SIG-M5 (cell line): ENCODE results near the gene ABL1.
"Not testable (repeated sequence)": the region's sequence is repeated elsewhere in the genome, so short reads cannot be mapped to it uniquely, and the experiment has no call there.

Source experiments
- DNase-seq: peaks from one replicate; lab custom pipeline; 2025; lab: John Stamatoyannopoulos, UW

ABL1 gene

DNA sequence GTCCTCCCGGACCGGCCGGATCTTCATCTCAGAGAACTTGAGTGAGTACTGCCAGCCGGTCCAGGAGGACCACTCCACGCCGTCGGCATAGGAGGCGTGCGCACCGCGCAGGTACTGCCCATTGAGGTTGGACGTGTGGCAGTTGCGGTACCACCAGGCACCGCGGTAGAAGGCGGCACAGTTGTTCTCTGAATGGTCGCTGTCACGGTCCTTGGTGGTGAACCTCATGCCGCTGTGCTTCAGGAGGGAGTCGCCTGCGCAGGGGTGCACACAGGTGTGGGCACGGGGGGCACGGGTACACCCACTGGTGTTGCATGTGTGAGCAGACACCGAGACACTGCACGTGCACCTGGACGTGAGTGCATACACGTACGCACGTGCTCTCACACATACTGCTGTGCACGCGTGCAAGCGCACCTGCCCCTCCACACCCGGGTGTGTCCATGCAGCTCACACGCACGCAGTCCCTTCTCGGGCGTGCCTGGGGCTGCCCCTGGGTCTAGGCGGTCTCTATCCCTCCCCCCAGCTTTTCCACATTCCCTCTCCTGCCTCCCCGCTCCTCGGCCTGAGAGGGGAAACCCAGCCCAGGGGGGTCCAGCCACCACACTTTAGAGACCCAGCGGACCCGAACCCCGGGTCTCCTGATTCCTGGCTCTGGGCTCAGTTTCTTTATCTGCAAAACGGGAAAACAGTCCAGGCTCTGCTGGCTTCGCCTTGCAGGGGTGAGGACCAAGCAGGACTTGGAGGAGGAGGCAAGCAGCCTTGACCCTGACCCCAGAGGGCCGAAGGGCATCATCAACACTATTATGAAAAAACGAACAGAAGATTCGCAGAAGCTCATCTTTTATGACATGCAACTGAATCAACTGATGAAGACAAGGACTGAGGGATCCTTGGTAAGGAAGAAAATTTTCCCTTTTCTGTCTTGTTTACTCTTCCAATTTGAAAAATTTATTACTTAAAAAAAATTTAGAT is 69.3 kb downstream of the ABL1 start:
- no peak for DNase-seq

DNA sequence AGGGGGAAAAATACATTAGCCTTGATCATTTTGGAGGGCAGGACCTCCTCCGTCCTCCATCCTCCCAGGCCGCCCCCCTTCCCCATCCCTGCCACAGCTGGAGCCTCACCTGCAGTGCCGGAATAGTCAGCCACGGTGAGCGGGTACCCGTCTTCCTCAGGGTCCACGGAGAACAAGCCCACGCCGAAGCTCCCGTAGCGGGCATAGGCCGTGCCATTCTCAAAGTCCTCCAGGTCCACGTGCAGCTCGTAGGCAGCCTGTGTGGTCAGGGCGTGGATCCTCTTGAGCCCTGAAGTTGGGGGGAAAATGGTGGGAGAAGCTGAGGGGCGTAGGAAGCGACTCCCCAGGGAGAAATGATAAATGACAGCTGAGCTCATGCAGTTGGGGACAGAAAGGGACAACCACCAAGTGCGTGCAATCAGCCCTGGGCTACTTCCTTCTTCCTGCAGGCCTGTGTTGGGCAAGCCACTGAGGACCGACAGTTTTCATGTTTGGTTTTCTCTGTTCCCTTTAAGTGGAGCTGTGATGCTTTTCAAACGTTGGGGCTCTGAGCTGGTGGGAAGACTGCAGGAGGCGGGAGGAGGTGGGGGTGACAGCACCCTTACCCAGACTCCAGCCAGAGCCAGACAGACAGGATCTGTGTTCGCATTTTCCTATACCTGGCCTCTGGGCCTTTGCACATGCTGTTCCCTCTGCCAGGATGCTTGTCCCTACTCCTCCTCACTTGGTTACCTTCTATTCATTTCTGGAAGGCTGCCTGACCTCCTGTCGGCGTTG is 70.3 kb downstream of the ABL1 start:
- DNase-seq: no peak

DNA sequence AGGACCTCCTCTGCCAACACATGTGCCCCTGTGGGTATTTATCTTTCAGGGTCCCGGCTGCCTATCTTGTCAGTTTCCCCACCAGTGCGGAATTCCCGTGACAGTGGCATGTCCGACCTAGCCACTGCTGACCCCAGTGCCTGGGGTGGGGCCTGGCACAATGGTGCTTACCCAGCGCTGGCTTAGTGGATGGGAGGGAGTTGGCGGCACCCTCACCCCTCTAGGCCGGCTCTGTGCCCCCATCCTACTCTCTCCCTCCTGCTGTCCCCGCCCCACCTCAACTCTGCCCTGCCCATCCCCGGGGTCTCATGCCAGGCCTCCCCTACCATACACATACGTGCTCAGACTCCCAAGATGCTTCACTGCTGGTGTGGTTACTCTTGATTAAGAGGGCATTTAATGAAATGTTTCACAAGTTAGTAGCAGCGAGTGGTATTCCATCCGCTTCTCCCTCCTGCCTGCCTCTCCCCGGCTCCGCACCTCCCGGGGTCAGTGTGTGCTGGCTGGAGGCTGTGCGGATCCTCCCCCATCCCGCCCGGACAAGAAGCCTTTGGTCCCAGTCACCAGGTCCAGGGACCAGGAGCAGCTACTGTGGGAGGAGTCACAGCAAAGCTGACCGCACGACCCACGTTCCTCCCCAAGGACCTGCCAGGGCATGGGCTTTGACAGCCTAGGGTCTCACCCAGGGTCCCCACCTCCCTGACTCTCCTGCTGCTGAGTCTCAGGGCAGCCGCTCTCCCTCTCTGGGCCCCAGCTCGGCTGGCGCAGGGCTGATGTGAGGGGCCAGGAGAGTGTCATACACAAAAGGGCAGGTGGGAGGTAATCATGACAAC is 71.1 kb downstream of the ABL1 start:
- DNase-seq: no peak

GRCh38 chr9:130906735-130907416 is 71.8 kb downstream of the ABL1 start:
- DNase-seq: no peak

DNA sequence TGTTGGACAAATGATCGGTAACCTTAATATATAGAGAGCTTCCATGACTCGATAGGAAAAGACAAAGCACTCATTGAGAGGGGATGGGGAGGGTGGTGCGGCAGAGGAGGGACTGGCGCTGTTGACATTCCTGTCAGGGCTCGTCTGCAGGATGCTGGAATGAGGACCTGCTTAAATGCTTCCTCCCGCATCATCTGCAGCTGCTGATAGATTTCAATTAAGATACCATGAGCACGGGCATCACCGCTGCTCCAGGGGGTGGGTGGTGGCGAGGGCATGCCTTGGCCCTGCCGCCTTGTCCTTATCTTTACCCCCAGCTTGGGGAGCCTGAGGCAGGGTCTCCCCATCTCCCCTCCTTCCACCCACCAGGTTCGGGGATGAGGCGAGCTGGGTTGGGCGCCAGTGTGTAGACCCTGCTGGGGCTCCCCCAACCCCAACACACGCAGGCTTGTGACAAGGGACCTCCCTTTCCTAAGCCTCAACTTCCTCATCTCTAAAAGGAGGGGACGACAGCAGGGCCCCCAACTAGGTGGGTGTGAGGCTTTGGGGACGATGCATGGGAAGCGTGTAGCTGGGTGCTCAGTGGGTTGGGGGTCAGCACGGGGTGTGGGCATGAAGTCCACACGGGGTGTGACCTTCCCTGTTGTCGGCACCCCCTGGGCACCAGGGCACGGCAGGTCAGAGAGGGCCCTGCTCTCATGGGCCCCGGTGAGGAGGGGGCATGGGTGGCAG is 73.3 kb downstream of the ABL1 start:
- no peak for DNase-seq

DNA sequence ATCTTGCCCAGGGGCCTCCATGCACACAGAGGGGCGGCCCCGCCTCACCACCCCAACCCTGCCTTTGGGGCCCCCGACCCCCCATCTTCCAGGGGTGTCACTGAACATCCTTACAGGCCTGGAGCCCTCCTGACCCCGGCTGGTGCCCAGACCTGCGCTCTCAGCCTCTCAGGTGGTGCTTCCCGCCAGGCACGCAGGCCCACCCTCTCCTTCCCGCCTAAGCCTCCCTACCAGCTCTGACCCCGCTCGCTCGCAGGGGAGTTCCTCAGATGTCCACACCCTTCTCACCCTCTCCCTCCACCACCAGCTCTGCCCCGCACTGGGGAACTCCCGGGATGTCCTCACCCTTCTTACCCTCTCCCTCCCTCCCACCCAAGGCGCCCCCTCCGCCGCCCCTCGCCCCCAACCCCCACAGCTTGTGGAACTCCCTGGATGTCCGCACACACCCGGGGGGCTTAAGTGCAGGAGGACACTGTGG is 73.9 kb downstream of the ABL1 start:
- DNase-seq: no peak

GRCh38 chr9:130910041-130910440 is 75.0 kb downstream of the ABL1 start:
- DNase-seq: not testable (repeated sequence)

- DNase-seq: not testable (repeated sequence)
These were observed 75.6 kb downstream of the ABL1 start for GRCh38 chr9:130910670-130911069.

GRCh38 chr9:130911254-130912049 is 76.4 kb downstream of the ABL1 start:
- DNase-seq: no peak

- DNase-seq: no peak
These were observed 78.0 kb downstream of the ABL1 start for GRCh38 chr9:130912932-130913598.

DNA sequence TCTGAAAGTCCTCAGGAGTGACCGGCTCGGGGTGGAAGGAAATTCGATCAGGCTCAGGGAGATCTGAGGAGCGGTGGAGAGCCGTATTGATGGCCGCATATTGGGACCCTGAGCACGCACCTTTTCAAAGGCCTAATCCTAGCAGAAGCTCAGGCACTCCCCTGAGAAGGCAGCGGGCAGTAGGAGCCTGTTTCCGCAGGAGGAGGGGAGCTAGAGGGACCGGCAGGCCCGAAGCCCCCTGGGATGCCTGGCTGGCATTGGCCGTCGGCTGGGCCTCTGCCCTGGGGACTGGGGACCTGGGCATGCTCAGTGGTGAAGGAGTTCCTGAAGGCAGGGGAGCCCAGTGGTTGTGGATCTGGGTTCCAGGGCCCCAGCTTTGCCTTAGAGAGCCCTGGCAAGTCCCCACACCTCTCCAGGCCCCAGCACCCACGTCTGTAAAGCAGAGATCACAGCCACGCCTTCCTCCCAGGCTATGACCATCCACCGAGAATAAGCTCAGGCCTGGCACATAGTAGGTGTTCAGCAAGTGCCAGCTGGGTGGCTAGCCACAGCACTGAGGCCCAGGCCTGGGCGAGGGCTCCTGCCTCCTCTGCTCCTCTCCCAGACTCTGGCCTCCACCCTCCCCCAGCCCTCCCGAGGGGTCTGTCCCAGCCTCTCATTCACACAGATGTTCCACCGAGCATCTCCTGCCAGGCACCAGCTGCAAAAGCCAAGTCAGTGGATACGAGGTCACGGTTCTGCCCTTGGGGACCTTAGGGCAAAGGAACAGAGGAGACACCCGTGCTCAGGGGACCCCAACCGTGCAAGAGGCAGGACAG is 78.8 kb downstream of the ABL1 start:
- DNase-seq: no peak

GRCh38 chr9:130914417-130915095 is 79.5 kb downstream of the ABL1 start:
- DNase-seq: no peak

DNA sequence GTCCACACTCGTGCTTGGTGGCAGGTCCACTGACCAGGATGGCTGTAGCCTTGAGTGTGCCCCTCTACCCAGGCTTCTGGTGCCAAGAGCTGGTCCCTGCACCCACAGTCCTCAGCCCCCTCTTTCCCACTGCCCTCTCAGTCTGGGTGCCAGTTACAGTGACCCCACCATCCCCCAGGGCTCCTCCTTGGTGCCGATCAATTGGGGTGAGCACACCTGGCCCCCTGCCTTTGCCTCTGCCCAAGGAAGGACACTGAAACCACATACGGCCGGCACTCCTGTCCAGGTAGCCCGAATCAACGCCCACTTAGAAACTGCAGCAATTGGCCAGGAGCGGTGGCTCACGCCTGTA is 80.0 kb downstream of the ABL1 start:
- no peak for DNase-seq

DNA sequence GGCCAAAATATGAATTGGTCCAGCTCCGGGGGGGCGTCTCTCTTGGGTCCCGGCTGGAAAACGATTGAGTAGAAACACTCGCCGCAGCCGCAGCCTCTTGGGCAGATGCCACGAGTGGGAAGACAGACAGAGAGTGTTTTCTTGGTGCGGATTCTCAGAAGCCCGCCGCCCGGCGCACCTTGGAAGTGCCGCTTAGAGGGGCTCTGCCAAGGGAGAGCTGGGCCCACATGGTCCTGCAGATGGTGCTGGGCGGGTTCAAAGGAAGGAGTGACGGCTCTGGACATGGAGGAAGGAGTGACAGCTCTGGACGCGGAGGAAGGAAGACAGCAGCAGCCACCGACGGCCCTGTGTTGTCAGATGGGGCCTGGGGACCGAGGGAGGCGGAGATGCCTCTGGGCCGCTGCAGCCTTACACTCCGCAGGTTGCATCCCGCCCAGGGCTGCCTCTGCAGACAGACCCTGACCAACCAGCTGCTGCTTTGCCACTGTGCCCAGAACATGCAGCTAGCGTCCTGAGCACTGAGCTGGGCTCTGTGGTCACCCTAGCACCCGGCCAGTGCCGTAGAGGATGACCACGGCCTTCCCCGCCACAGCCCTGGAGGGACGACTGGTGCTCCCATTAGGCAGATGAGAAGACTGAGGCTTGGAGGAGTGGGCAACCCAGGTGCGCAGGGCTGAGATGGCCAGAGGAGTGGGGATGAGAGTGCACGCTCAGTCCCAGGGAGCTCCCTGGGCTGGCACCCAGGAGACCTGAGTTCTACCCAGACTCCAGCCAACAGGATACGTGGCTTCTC is 82.3 kb downstream of the ABL1 start:
- DNase-seq: no peak

GRCh38 chr9:130918101-130918825 is 83.2 kb downstream of the ABL1 start:
- no peak for DNase-seq

GRCh38 chr9:130918826-130919558 is 83.9 kb downstream of the ABL1 start:
- DNase-seq: no peak
